HEK293 (cell line): ENCODE measurements around the gene ITGB8.

ENCODE experiments used
- ZBTB17 ChIP-seq: fragments of 450-650 bp; formaldehyde crosslinking; IDR thresholded peaks from 2 replicates; pipeline ENCODE4 v1.5.1; 2016; ENCODE audit warnings: missing biosample characterization, missing genetic modification characterization
- ZBTB7A ChIP-seq: fragments of 450-650 bp; formaldehyde crosslinking; IDR thresholded peaks from 2 replicates; pipeline ENCODE4 v1.5.1; 2016; ENCODE audit warnings: low read depth, missing biosample characterization, missing genetic modification characterization
- ZNF114 ChIP-seq: fragments of 450-650 bp; formaldehyde crosslinking; IDR thresholded peaks from 2 replicates; pipeline ENCODE4 v1.5.0; 2017; ENCODE audit warnings: missing biosample characterization, missing genetic modification characterization
- ZNF175 ChIP-seq: fragments of 450-650 bp; formaldehyde crosslinking; IDR thresholded peaks from 2 replicates; pipeline ENCODE4 v1.5.1; 2016; ENCODE audit warnings: missing biosample characterization, missing genetic modification characterization
- ZNF2 ChIP-seq: fragments of 450-650 bp; formaldehyde crosslinking; IDR thresholded peaks from 2 replicates; pipeline ENCODE4 v1.5.1; 2016; ENCODE audit warnings: missing biosample characterization, missing genetic modification characterization
- ZNF292 ChIP-seq: fragments of 450-650 bp; formaldehyde crosslinking; IDR thresholded peaks from 2 replicates; pipeline ENCODE4 v1.5.1; 2016; ENCODE audit warnings: low read depth, missing biosample characterization, missing genetic modification characterization, borderline replicate concordance
- TF ChIP-seq, protein P1 (sequence below): fragments of 450-650 bp; formaldehyde crosslinking; IDR thresholded peaks from 2 replicates; pipeline ENCODE4 v1.5.1; 2016; ENCODE audit warnings: missing biosample characterization, missing genetic modification characterization
- TF ChIP-seq, protein P2 (sequence below): fragments of 450-650 bp; formaldehyde crosslinking; IDR thresholded peaks from 2 replicates; pipeline ENCODE4 v1.5.1; 2016; ENCODE audit warnings: missing biosample characterization, missing genetic modification characterization
- TF ChIP-seq, protein P3 (sequence below): fragments of 450-650 bp; formaldehyde crosslinking; IDR thresholded peaks from 2 replicates; pipeline ENCODE4 v1.5.1; 2016; ENCODE audit warnings: missing biosample characterization, missing genetic modification characterization
- TF ChIP-seq, protein P4 (sequence below): fragments of 450-650 bp; formaldehyde crosslinking; IDR thresholded peaks from 2 replicates; pipeline ENCODE4 v1.5.1; 2017; ENCODE audit warnings: missing biosample characterization, missing genetic modification characterization
- TF ChIP-seq, protein P5 (sequence below): fragments of 450-650 bp; formaldehyde crosslinking; conservative IDR thresholded peaks from 2 replicates; pipeline ENCODE4 v1.5.1; 2016; ENCODE audit warnings: low read depth, missing biosample characterization, missing genetic modification characterization
- TF ChIP-seq, protein P6 (sequence below): sonication (generic); formaldehyde crosslinking; IDR thresholded peaks from 2 replicates; pipeline ENCODE4 v1.8.1; 2022; ENCODE audit warnings: mild to moderate bottlenecking, moderate library complexity, missing genetic modification reagents
- TF ChIP-seq, protein P7 (sequence below): fragments of 450-650 bp; formaldehyde crosslinking; IDR thresholded peaks from 2 replicates; pipeline ENCODE4 v1.5.1; 2016; ENCODE audit warnings: missing biosample characterization, missing genetic modification characterization
- TF ChIP-seq, protein P8 (sequence below): fragments of 450-650 bp; formaldehyde crosslinking; conservative IDR thresholded peaks from 2 replicates; pipeline ENCODE4 v1.5.1; 2016; ENCODE audit warnings: low read depth, missing biosample characterization, missing genetic modification characterization

DNA sequence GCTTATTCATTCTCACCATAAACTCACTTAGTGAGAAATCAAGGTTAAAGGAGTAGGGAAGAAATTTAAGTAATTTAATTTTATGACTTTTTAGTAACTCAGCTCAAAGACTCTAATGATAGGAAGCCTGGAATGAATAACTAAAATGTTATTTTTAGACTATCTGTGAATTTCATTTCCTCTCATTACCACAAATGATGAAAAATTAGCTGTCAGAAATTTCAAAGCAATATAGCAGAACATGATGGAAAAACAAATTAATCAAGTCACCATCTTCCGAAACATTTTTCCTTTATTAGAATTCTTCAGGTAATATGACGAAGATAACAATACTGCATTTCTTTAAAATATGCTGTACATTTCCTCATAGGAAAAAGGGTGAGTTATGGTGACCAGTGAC, 2.7 kb upstream of the ITGB8 start:
- TF ChIP-seq, protein P1, sequence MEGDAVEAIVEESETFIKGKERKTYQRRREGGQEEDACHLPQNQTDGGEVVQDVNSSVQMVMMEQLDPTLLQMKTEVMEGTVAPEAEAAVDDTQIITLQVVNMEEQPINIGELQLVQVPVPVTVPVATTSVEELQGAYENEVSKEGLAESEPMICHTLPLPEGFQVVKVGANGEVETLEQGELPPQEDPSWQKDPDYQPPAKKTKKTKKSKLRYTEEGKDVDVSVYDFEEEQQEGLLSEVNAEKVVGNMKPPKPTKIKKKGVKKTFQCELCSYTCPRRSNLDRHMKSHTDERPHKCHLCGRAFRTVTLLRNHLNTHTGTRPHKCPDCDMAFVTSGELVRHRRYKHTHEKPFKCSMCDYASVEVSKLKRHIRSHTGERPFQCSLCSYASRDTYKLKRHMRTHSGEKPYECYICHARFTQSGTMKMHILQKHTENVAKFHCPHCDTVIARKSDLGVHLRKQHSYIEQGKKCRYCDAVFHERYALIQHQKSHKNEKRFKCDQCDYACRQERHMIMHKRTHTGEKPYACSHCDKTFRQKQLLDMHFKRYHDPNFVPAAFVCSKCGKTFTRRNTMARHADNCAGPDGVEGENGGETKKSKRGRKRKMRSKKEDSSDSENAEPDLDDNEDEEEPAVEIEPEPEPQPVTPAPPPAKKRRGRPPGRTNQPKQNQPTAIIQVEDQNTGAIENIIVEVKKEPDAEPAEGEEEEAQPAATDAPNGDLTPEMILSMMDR (tag by site-specific recombination), result no peak
- TF ChIP-seq, protein P2, sequence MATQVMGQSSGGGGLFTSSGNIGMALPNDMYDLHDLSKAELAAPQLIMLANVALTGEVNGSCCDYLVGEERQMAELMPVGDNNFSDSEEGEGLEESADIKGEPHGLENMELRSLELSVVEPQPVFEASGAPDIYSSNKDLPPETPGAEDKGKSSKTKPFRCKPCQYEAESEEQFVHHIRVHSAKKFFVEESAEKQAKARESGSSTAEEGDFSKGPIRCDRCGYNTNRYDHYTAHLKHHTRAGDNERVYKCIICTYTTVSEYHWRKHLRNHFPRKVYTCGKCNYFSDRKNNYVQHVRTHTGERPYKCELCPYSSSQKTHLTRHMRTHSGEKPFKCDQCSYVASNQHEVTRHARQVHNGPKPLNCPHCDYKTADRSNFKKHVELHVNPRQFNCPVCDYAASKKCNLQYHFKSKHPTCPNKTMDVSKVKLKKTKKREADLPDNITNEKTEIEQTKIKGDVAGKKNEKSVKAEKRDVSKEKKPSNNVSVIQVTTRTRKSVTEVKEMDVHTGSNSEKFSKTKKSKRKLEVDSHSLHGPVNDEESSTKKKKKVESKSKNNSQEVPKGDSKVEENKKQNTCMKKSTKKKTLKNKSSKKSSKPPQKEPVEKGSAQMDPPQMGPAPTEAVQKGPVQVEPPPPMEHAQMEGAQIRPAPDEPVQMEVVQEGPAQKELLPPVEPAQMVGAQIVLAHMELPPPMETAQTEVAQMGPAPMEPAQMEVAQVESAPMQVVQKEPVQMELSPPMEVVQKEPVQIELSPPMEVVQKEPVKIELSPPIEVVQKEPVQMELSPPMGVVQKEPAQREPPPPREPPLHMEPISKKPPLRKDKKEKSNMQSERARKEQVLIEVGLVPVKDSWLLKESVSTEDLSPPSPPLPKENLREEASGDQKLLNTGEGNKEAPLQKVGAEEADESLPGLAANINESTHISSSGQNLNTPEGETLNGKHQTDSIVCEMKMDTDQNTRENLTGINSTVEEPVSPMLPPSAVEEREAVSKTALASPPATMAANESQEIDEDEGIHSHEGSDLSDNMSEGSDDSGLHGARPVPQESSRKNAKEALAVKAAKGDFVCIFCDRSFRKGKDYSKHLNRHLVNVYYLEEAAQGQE (tag by site-specific recombination), result no peak
- TF ChIP-seq, protein P3, sequence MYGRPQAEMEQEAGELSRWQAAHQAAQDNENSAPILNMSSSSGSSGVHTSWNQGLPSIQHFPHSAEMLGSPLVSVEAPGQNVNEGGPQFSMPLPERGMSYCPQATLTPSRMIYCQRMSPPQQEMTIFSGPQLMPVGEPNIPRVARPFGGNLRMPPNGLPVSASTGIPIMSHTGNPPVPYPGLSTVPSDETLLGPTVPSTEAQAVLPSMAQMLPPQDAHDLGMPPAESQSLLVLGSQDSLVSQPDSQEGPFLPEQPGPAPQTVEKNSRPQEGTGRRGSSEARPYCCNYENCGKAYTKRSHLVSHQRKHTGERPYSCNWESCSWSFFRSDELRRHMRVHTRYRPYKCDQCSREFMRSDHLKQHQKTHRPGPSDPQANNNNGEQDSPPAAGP (tag by site-specific recombination), result no peak
- TF ChIP-seq ZBTB17 (tag by site-specific recombination) (no peak), ZNF2 (no peak), ZBTB7A (tag by site-specific recombination) (no peak), ZNF292 (tag by site-specific recombination) (no peak), ZNF114 (tag by site-specific recombination) (no peak), ZNF175 (tag by site-specific recombination) (no peak)
- TF ChIP-seq, protein P4, sequence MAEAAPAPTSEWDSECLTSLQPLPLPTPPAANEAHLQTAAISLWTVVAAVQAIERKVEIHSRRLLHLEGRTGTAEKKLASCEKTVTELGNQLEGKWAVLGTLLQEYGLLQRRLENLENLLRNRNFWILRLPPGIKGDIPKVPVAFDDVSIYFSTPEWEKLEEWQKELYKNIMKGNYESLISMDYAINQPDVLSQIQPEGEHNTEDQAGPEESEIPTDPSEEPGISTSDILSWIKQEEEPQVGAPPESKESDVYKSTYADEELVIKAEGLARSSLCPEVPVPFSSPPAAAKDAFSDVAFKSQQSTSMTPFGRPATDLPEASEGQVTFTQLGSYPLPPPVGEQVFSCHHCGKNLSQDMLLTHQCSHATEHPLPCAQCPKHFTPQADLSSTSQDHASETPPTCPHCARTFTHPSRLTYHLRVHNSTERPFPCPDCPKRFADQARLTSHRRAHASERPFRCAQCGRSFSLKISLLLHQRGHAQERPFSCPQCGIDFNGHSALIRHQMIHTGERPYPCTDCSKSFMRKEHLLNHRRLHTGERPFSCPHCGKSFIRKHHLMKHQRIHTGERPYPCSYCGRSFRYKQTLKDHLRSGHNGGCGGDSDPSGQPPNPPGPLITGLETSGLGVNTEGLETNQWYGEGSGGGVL (tag by site-specific recombination), result no peak
- TF ChIP-seq, protein P5, sequence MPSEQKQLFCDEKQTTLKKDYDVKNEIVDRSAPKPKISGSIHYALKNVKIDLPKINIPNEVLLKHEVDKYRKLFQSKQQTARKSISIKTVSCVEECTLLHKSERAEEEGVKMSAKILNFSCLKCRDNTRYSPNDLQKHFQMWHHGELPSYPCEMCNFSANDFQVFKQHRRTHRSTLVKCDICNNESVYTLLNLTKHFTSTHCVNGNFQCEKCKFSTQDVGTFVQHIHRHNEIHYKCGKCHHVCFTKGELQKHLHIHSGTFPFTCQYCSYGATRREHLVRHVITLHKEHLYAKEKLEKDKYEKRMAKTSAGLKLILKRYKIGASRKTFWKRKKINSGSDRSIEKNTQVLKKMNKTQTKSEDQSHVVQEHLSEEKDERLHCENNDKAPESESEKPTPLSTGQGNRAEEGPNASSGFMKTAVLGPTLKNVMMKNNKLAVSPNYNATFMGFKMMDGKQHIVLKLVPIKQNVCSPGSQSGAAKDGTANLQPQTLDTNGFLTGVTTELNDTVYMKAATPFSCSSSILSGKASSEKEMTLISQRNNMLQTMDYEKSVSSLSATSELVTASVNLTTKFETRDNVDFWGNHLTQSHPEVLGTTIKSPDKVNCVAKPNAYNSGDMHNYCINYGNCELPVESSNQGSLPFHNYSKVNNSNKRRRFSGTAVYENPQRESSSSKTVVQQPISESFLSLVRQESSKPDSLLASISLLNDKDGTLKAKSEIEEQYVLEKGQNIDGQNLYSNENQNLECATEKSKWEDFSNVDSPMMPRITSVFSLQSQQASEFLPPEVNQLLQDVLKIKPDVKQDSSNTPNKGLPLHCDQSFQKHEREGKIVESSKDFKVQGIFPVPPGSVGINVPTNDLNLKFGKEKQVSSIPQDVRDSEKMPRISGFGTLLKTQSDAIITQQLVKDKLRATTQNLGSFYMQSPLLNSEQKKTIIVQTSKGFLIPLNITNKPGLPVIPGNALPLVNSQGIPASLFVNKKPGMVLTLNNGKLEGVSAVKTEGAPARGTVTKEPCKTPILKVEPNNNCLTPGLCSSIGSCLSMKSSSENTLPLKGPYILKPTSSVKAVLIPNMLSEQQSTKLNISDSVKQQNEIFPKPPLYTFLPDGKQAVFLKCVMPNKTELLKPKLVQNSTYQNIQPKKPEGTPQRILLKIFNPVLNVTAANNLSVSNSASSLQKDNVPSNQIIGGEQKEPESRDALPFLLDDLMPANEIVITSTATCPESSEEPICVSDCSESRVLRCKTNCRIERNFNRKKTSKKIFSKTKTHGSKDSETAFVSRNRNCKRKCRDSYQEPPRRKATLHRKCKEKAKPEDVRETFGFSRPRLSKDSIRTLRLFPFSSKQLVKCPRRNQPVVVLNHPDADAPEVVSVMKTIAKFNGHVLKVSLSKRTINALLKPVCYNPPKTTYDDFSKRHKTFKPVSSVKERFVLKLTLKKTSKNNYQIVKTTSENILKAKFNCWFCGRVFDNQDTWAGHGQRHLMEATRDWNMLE, result no peak
- TF ChIP-seq, protein P6, sequence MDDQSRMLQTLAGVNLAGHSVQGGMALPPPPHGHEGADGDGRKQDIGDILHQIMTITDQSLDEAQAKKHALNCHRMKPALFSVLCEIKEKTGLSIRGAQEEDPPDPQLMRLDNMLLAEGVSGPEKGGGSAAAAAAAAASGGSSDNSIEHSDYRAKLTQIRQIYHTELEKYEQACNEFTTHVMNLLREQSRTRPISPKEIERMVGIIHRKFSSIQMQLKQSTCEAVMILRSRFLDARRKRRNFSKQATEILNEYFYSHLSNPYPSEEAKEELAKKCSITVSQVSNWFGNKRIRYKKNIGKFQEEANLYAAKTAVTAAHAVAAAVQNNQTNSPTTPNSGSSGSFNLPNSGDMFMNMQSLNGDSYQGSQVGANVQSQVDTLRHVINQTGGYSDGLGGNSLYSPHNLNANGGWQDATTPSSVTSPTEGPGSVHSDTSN, result no peak
- TF ChIP-seq, protein P7, sequence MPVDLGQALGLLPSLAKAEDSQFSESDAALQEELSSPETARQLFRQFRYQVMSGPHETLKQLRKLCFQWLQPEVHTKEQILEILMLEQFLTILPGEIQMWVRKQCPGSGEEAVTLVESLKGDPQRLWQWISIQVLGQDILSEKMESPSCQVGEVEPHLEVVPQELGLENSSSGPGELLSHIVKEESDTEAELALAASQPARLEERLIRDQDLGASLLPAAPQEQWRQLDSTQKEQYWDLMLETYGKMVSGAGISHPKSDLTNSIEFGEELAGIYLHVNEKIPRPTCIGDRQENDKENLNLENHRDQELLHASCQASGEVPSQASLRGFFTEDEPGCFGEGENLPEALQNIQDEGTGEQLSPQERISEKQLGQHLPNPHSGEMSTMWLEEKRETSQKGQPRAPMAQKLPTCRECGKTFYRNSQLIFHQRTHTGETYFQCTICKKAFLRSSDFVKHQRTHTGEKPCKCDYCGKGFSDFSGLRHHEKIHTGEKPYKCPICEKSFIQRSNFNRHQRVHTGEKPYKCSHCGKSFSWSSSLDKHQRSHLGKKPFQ (tag by site-specific recombination), result no peak
- TF ChIP-seq, protein P8, sequence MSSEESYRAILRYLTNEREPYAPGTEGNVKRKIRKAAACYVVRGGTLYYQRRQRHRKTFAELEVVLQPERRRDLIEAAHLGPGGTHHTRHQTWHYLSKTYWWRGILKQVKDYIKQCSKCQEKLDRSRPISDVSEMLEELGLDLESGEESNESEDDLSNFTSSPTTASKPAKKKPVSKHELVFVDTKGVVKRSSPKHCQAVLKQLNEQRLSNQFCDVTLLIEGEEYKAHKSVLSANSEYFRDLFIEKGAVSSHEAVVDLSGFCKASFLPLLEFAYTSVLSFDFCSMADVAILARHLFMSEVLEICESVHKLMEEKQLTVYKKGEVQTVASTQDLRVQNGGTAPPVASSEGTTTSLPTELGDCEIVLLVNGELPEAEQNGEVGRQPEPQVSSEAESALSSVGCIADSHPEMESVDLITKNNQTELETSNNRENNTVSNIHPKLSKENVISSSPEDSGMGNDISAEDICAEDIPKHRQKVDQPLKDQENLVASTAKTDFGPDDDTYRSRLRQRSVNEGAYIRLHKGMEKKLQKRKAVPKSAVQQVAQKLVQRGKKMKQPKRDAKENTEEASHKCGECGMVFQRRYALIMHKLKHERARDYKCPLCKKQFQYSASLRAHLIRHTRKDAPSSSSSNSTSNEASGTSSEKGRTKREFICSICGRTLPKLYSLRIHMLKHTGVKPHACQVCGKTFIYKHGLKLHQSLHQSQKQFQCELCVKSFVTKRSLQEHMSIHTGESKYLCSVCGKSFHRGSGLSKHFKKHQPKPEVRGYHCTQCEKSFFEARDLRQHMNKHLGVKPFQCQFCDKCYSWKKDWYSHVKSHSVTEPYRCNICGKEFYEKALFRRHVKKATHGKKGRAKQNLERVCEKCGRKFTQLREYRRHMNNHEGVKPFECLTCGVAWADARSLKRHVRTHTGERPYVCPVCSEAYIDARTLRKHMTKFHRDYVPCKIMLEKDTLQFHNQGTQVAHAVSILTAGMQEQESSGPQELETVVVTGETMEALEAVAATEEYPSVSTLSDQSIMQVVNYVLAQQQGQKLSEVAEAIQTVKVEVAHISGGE, result no peak
